ENCODE measurements around the gene SIL1. TPM values are rescaled to one million over a fixed set of nuclear protein-coding genes. Genes with fewer than 3 reads are reported as not detected.

Gene SIL1
- polyA plus RNA-seq, 1 donor (not counting 4 experiments of a cell fraction or from before 2014, with no cell fraction given): 45.4 TPM

DNA sequence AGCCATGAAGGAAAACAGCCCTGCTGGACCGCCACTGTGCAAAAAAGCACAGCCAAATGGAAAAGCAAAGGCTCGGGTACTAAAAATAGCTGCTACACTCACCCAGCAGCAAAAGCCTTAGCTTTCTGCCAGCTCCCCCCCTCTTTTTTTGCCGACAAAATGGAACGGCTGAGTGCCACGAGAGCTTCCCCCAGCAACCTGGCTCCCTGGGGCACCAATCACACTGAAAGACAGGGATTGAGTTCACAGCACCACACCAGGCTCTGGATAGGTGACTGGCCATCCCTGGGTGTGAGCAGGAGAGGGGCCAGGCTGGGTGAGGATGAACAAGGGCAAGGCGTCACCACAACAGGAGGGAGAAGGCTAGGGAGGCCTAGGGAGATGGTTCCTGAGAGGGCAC lies 66.7 kb downstream of the SIL1 start:
- Histone ChIP-seq H3K27me3 (ENCODE audit: control insufficient read depth, extremely low read depth, insufficient read depth, low read length) (no peaks in the 10 kb centered on the region), H3K36me3 (ENCODE audit: control insufficient read depth in 2 of 2, extremely low read depth in 1 of 2, insufficient read depth in 2 of 2, low read length in 2 of 2) (peaks cover 3 to 4% of the 10 kb centered on the region in 2 experiments), H3K79me2 (ENCODE audit: control insufficient read depth, insufficient read depth, low read length) (peaks cover 3% of the 10 kb centered on the region), H3K9me3 (ENCODE audit: control insufficient read depth, low read depth, low read length) (no peaks in the 10 kb centered on the region), H3K9ac (ENCODE audit: control insufficient read depth, extremely low read depth, insufficient read depth, low read length) (no peak overlapping the region), H3K4me2 (ENCODE audit: control insufficient read depth, extremely low read depth, insufficient read depth, low read depth, low read length) (no peak overlapping the region), H3K9me1 (ENCODE audit: control insufficient read depth, extremely low read depth, insufficient read depth, low read length) (no peaks in the 10 kb centered on the region), H3K4me1 (ENCODE audit: control insufficient read depth, extremely low read depth, insufficient read depth, low read length) (no peaks in the 10 kb centered on the region), H2AFZ (ENCODE audit: control insufficient read depth, low read length) (no peak overlapping the region), H3K4me3 (ENCODE audit: control insufficient read depth in 2 of 3, extremely low read depth in 1 of 3, insufficient read depth in 2 of 3, low read depth in 1 of 3, low read length in 3 of 3) (no peak overlapping the region), H3K27ac (ENCODE audit: control insufficient read depth, insufficient read depth, low read length) (no peak overlapping the region), H4K20me1 (ENCODE audit: control insufficient read depth, extremely low read depth, insufficient read depth, low read length) (no peaks in the 10 kb centered on the region)
- TF ChIP-seq, protein P1, sequence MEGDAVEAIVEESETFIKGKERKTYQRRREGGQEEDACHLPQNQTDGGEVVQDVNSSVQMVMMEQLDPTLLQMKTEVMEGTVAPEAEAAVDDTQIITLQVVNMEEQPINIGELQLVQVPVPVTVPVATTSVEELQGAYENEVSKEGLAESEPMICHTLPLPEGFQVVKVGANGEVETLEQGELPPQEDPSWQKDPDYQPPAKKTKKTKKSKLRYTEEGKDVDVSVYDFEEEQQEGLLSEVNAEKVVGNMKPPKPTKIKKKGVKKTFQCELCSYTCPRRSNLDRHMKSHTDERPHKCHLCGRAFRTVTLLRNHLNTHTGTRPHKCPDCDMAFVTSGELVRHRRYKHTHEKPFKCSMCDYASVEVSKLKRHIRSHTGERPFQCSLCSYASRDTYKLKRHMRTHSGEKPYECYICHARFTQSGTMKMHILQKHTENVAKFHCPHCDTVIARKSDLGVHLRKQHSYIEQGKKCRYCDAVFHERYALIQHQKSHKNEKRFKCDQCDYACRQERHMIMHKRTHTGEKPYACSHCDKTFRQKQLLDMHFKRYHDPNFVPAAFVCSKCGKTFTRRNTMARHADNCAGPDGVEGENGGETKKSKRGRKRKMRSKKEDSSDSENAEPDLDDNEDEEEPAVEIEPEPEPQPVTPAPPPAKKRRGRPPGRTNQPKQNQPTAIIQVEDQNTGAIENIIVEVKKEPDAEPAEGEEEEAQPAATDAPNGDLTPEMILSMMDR (optimal IDR thresholded peaks at IDR 0.05 in 1 of 3, IDR thresholded peaks at IDR 0.05 in 1 of 3, conservative IDR thresholded peaks at IDR 0.05 in 1 of 3; ENCODE audit: extremely low read depth in 1 of 3, insufficient read depth in 2 of 3, low read length in 3 of 3): no peak
- no peak for TF ChIP-seq EZH2 (IDR thresholded peaks at IDR 0.05; ENCODE audit: low read length)
- DNase-seq (ENCODE audit: low read depth, low spot score) (no peak), FAIRE-seq (no peak)
- dilution Hi-C loops (cut with MboI; ENCODE audit: extremely low pct_ligation_motif_present, low sequenced_read_pairs): no loop called here

DNA sequence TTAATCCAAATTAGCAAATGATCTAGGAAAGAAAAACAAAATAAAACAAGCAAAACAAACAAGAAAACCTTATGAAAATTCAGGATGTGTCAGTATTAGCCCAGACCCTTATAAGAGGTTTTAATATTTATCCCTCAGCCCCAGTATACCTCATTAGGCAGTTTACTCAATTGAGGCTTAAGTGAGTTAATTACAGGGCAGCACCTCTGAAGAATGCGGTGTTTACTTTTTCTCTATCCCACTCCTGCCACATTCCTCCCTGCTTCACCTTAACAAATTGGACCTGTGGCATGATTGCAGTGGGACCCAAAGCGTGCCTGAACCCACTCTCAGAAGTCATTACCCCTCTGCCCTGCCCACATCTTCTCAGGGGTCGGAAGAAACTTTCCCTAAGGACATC lies 67.1 kb downstream of the SIL1 start:
- TF ChIP-seq, protein P1 (optimal IDR thresholded peaks at IDR 0.05 in 1 of 3, IDR thresholded peaks at IDR 0.05 in 1 of 3, conservative IDR thresholded peaks at IDR 0.05 in 1 of 3; ENCODE audit: extremely low read depth in 1 of 3, insufficient read depth in 2 of 3, low read length in 3 of 3): no peak
- no peak for TF ChIP-seq EZH2 (IDR thresholded peaks at IDR 0.05; ENCODE audit: low read length)
- no peak overlapping the region for H2AFZ ChIP-seq (ENCODE audit: control insufficient read depth, low read length)
- peaks cover 3 to 4% of the 10 kb centered on the region in 2 experiments for H3K36me3 ChIP-seq (ENCODE audit: control insufficient read depth in 2 of 2, extremely low read depth in 1 of 2, insufficient read depth in 2 of 2, low read length in 2 of 2)
- peaks cover under 1% of the 10 kb centered on the region for H3K79me2 ChIP-seq (ENCODE audit: control insufficient read depth, insufficient read depth, low read length)
- H3K9me3 ChIP-seq (ENCODE audit: control insufficient read depth, low read depth, low read length): no peaks in the 10 kb centered on the region
- dilution Hi-C loops (cut with MboI; ENCODE audit: extremely low pct_ligation_motif_present, low sequenced_read_pairs): no loop called here
- H3K27ac ChIP-seq (ENCODE audit: control insufficient read depth, insufficient read depth, low read length): no peak overlapping the region
- no peak overlapping the region for H3K4me2 ChIP-seq (ENCODE audit: control insufficient read depth, extremely low read depth, insufficient read depth, low read depth, low read length)
- no peaks in the 10 kb centered on the region for H3K9me1 ChIP-seq (ENCODE audit: control insufficient read depth, extremely low read depth, insufficient read depth, low read length)
- H3K27me3 ChIP-seq (ENCODE audit: control insufficient read depth, extremely low read depth, insufficient read depth, low read length): no peaks in the 10 kb centered on the region
- H4K20me1 ChIP-seq (ENCODE audit: control insufficient read depth, extremely low read depth, insufficient read depth, low read length): no peaks in the 10 kb centered on the region
- no peak overlapping the region for H3K4me3 ChIP-seq (ENCODE audit: control insufficient read depth in 2 of 3, extremely low read depth in 1 of 3, insufficient read depth in 2 of 3, low read depth in 1 of 3, low read length in 3 of 3)
- no peaks in the 10 kb centered on the region for H3K4me1 ChIP-seq (ENCODE audit: control insufficient read depth, extremely low read depth, insufficient read depth, low read length)
- DNase-seq (ENCODE audit: low read depth, low spot score) (no peak), FAIRE-seq (no peak)
- H3K9ac ChIP-seq (ENCODE audit: control insufficient read depth, extremely low read depth, insufficient read depth, low read length): no peak overlapping the region
